Left cardiac atrium (tissue), 4 donors: Measurements from ENCODE around the gene BRCA1. TPM values are rescaled to one million over a fixed set of nuclear protein-coding genes. Genes with fewer than 3 reads are reported as not detected.
"Not testable (repeated sequence)": the region's sequence is repeated elsewhere in the genome, so short reads cannot be mapped to it uniquely, and the experiment has no call there.

Experiments
- ATAC-seq, 2 donors: fragments of 200-7000 bp; cut with Tn5 transposase; one replicate each; pipeline ENCODE4 v1.9.1; 2020; ENCODE audit warnings: mild to moderate bottlenecking in 2 of 2, moderate library complexity in 2 of 2
- DNase-seq: peaks from one replicate; pipeline ENCODE4 v3.0.0-alpha.2; 2020
- intact Hi-C, 2 donors: fragments of 100-400 bp; cut with DNase I; formaldehyde crosslinking; loops; one replicate each; pipeline versions ENCODE4 v1.14.1 to v1.15.1; 2022 to 2023
- long read RNA-seq: library from polyadenylated mRNA; unstranded; transcript quantifications from one replicate; pipeline ENCODE4 v2.0.0, GENCODE V29; 2021
- total RNA-seq, 2 donors: library from RNA; stranded (reverse); fragmentation: NEBNext Ultra II Directional; extraction: Animal tissue kit (Norgen Biotek cat#: 25700); gene quantifications; one replicate each; pipeline ENCODE4 v1.2.1, GENCODE V29; 2021
- donor health status: DM: no; HTN: yes; CAD: no.
- donor health status: DM: no; HTN: yes; CAD: no; lungs with severe emphysema.
- donor health status: DM: yes; HTN: yes; CAD: no.
- donor health status: Dilated cardiomyopathy.

Gene BRCA1
- total RNA-seq: 1 to 10 TPM; 2.9 to 7.9 TPM
- long read RNA-seq, full-length matches to known transcripts: 1 of 3 reads
- long read RNA-seq, partial matches to known transcripts: 1 of 3 reads
- long read RNA-seq, other reads (novel, unspliced or antisense): 1 of 3 reads

DNA sequence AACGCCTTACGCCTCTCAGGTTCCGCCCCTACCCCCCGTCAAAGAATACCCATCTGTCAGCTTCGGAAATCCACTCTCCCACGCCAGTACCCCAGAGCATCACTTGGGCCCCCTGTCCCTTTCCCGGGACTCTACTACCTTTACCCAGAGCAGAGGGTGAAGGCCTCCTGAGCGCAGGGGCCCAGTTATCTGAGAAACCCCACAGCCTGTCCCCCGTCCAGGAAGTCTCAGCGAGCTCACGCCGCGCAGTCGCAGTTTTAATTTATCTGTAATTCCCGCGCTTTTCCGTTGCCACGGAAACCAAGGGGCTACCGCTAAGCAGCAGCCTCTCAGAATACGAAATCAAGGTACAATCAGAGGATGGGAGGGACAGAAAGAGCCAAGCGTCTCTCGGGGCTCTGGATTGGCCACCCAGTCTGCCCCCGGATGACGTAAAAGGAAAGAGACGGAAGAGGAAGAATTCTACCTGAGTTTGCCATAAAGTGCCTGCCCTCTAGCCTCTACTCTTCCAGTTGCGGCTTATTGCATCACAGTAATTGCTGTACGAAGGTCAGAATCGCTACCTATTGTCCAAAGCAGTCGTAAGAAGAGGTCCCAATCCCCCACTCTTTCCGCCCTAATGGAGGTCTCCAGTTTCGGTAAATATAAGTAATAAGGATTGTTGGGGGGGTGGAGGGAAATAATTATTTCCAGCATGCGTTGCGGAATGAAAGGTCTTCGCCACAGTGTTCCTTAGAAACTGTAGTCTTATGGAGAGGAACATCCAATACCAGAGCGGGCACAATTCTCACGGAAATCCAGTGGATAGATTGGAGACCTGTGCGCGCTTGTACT is at the start of gene BRCA1:
BRCA1 (minus strand) TSS at position 232 of the 834 bp plus-strand sequence. CDS start 1,268 bp downstream, outside the sequence.
- intact Hi-C loops: no loop called here
- DNase-seq (peak; percentile 93), ATAC-seq (peak; percentile 100)

DNA sequence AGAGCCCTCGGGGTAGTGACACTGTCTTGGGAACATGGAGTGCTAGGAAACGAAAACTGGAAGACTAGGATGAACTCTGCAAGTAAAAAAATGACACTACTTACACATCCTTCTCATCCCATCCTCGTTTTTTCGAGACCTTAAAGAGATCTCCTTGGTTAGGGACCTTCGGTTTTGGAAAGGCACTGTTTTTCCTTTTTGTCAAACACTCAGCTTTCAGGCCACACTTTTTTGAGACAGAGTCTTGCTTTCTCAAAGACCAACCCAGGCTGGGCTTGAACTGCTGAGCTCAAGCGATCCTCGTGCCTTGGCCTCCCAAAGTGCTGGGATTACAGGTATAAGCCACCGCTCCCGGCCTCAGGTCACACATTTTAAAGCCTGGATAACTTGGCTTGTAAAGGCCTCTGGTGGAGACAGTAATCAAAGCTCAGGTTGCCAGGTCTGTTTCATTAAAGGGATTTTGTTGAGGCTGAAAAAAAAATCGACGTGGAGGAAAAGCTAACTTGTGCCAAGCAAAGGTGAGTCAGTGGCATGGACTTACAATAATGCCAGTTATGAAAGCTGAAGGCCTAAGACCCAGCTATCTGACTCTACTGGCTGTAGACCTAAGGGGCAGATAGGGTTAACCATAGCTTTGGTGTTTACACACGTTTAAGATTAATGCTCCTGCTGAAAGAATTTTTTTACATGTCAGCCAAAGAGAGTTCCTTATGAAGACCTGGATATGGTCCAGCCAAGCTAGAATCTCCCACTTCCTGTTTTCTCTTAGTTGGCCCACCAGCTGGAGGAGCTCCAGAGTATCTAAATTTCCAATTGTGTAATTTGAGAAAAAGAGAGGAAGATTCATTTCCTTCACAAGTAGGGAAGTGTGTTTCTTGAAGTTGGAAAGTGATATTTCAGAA is 46.7 kb upstream of the BRCA1 start:
- peak in 1 of 2 donors; percentile 37 for ATAC-seq
- intact Hi-C loops: loop anchor here in 1 of 2 donors (5.0 kb wide), 2 partner anchors 150 to 165 kb away; partner anchors contain the start of genes IFI35 and VAT1

DNA sequence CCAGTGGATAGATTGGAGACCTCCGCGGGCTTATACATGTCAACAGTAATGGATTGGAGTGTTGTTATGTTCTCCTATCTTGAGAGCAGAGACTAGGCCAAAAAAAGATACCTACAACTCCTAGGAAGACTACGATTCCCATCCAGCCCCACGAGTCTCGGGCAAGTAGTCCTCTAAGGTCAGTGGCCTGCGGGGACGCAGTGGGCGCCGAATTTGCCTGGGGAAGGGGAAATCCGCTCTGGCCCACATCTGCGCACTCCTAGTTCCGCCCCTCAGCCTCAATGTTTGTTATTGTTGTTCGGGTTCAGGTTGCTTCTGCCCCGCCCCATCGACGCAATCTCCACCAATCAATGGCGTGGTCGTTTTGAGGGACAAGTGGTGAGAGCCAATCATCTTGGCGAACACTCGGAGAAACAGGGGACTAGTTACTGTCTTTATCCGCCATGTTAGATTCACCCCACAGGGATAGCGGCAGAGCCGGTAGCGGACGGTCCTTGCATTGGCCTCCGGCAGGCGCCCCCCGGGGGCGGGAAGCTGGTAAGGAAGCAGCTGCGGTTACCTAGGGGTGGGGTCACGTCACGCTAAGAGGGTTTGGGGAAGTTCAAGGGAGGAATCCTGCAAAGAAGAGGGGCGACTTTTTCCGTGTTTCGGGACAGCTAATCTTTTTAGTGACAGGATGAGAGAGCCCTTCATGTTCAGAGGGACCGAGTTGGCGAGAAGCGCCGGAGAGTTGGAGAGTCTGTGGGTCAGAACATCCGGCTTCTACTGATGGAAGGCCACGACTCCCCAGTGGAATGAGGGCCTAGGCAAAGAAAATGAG is 45.8 kb upstream of the BRCA1 start, which contains the start of gene NBR1:
NBR1 (plus strand) TSS at position 449 of the 820 bp plus-strand sequence. CDS start 4,586 bp downstream, outside the sequence.
- intact Hi-C loops: loop anchor here in 1 of 2 donors (5.0 kb wide), 2 partner anchors 149 to 164 kb away; partner anchors contain the start of genes IFI35 and VAT1
- ATAC-seq: peak; percentile 91 to 93
- DNase-seq: peak; percentile 94

More for the DNA sequence above, 46.7 kb upstream of the BRCA1 start:
- DNase-seq: peak; percentile 44

DNA sequence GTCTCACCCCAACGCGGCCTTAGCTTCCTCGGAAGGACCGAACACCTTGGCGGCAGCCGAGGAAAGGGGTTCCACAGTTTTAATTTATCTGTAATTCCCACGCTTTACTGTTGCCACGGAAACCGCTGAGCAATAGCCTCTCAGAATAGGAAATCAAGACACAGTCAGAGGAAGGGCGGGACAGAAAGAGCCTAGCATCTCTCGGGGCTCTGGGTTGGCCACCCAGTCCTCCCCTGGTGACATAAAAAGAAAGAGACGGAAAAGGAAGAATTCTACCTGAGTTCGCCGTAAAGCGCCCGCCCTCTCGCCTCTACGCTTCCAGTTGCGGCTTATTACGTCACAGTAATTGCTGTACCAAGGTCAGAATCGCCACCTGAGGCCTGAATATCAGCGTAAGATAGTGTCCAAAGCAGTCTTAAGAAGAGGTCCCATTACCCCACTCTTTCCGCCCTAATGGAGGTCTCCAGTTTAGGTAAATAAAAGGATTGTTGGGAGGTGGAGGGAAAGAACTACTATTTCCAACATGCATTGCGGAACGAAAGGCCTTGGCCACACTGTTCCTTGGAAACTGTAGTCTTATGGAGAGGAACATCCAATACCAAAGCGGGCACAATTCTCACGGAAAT is 45.1 kb upstream of the BRCA1 start:
- DNase-seq (peak; percentile 91), ATAC-seq (peak; percentile 91 to 92)
- intact Hi-C loops: loop anchor here in 1 of 2 donors (5.0 kb wide), 2 partner anchors 148 to 163 kb away; partner anchors contain the start of genes IFI35 and VAT1

DNA sequence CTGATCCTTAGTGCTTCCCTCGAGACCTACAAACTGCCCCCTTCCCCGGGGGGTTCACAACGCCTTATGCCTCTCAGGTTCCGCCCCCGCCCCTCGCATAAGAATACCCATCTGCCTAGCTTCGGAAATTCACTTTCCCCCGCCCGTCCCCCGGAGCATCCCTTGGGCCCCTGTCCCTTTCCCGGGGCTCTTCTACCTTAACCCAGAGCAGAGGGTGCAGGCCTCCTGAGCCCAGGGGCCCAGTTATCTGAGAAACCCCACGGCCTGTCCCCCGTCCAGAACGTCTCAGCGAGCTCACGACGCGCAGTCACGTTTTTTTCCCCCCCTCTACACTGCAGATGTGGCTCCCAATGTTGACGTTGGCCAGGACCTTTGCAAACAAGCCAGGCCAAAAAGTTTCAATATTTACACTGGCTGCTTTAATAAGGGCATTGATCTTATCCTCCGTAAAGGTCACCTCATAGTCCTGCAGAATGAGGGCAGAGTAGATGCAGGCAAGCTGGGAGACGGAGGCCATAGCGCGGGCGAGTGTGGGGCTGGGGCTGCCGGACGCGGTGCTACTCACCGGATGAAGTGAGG is 44.5 kb upstream of the BRCA1 start:
- ATAC-seq (peak; percentile 10 to 25), DNase-seq (peak; percentile 32)
- intact Hi-C loops: loop anchor here in 1 of 2 donors (5.0 kb wide), 2 partner anchors 147 to 162 kb away; partner anchors contain the start of genes IFI35 and VAT1

DNA sequence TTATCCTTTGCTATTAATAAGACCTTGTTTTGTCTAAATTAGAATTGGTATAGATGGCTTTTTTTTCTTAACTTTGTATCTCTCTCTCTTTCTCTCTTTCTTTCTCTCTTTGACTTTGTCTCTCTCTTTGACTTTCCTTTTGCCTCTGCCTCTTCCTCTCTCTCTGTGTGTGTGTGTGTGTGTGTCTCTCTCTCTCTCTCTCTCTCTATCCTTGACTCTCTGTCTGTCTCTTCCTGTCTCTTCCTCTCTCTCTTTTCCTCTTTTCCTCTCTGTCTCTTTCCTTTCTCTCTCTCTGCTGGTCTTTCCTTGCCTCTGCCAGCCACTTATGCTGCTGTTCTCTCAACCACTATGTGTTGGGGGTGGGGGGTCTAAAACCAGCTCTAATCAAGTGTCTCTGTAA is 40.8 kb upstream of the BRCA1 start:
- ATAC-seq, DNase-seq, intact Hi-C loops: not testable (repeated sequence)

DNA sequence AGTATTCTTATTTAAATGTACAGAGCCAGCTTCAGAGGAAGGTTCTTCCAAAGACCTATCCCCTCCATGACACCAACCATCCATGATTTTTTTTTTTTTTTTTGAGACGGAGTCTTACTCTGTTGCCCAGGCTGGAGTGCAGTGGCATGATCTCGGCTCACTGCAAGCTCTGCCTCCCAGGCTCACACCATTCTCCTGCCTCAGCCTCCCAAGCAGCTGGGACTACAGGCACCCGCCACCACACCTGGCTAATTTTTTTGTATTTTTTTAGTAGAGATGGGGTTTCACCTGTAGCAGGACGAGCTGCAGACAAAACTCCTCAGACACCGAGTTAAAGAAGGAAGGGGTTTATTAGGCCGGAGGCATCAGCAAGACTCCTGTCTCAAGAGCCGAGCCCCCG is 34.8 kb upstream of the BRCA1 start:
- DNase-seq, intact Hi-C loops, ATAC-seq: not testable (repeated sequence)

DNA sequence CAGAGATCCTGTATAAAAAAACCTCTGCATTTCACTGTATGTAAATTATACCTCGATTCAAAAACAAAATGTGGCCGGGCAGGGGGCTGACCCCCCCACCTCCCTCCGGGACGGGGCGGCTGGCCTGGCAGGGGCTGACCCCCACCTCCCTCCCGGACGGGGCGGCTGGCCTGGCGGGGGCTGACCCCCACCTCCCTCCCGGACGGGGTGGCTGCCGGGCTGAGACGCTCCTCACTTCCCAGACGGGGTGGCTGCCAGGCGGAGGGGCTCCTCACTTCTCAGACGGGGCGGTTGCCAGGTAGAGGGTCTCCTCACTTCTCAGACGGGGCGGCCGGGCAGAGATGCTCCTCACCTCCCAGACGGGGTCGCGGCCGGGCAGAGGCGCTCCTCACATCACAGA is 34.1 kb upstream of the BRCA1 start:
- ATAC-seq, DNase-seq, intact Hi-C loops: not testable (repeated sequence)

DNA sequence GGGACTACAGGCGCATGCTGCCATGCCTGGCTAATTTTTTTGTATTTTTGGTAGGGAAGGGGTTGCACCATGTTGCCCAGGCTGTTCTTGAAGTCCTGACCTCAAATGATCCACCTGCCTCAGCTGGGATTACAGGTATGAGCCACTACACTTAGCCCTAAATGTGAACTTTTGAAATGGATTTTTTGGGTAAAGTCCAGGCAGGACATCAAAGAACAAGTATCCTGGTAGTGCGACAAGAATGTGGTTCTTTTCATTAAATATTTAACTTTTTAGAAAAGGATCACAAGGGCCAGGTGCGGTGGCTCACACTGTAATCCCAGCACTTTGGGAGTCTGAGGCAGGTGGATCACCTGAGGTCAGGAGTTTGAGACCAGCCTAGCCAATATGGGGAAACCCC is 30.5 kb upstream of the BRCA1 start:
- no peak for DNase-seq
- intact Hi-C loops: no loop called here
- ATAC-seq: no peak

DNA sequence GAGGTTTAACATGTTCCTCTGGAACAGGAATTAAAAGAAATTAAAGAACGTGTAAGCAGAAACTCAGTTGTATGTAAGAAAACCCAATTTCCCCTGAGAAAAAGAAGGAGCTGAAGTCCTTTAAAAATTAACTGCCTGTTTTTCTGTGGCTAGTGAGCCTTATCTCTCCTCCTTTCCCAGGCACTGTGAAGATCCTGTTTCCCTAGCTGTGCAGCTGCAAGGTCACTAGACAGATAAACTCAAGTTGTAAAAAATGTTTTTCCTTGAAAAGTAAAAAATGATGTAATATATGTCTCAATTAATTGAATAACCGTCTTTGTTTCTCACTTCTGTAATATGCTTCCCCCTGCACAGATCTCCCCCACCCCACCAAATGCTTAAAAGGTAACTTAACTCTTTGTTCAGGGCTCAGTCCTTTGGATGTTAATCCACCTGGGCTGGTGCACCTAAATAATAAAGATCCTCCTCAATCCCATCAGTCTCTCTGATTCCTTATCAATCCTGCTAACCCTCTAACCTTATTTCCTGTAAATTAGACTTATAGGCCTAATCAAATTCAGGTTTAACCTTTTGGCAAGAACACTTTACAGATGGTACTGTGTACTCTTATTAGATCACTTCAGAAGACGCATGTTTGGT is 28.2 kb upstream of the BRCA1 start:
- intact Hi-C loops, DNase-seq, ATAC-seq: not testable (repeated sequence)

DNA sequence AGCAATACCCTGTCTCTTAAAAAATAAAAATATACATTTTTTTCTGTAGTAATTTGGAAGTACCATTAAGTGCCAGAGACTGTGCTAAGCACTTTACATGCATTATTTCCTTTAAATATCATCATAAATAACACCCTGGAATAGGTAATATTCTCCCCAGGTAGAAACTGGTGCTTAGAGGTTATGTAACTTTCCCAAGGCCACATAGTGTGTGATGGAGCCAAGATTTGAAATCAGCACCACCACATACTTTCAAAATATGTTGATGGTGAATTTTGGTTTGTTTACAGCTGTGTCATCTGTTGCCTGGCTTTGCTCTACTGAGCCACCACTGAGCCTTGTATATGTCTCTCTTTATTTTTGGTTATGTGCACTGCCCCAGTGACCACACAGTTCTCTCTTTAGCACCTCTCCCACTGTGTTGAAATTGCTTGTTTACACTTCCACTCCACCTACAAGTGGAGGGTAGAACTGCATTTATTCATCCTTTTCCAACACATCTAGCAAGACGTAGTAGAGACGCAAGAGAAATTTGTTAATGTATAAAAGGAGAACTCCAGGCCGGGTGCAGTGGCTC is 26.8 kb upstream of the BRCA1 start:
- ATAC-seq (no peak), DNase-seq (no peak)
- intact Hi-C loops: no loop called here

DNA sequence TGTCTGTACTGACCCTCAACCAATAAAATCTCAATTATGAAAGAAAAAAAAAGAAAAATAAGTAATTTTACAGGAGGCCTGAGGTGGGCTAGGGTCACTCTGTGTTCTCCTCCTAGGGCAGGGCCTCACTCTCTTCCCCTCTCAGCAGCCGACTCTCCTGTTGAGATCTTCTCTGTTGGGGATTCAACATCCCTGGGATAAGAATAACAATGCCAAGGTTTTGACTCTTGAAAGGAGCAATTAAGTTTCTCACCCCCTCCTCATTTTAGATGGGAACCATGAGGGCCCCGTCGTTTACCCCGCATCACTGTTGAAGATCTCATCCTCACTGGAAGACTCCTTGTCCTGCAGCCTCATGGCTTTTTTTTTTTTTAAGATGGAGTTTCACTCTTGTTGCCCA is 21.5 kb upstream of the BRCA1 start:
- no peak for ATAC-seq
- intact Hi-C loops: no loop called here
- DNase-seq: no peak

DNA sequence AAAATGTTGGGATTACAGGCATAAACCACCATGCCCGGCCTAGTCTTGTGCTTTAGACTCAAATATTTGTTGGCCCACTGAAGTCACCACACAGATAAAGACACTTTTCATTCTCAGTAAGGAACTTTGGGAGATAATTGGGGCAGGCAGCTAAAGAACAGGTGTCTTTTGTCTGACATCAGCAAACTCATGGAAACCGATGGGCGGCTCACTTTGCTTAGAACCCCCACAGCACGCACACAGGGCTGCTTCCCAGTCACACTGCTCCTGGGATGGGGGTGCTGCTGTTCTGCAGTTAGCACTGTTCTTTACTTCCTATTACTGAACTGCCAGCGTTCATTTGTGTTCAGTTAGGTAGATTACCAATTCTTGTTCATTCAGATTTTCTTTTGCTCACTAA is 18.0 kb upstream of the BRCA1 start:
- DNase-seq: no peak
- intact Hi-C loops: no loop called here
- ATAC-seq: no peak

DNA sequence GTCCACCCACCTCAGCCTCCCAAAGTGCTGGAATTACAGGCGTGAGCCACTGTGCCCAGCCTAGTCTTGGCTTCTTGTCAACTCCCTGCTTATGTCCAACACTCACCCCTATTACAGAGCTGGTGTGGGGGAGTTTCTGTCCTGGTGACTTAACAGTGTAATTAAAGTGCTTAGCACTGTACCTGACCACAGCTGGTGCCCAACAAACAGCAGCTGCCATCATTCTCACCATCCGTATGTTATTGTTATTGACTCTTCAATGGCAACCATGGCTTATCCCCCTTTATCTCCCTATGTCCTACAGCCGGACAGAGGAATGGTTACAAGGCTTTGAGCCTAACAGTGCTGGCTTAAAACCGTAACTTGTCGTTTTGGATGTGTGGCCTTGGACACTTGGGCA is 17.0 kb upstream of the BRCA1 start:
- no peak for ATAC-seq
- intact Hi-C loops: no loop called here
- no peak for DNase-seq

DNA sequence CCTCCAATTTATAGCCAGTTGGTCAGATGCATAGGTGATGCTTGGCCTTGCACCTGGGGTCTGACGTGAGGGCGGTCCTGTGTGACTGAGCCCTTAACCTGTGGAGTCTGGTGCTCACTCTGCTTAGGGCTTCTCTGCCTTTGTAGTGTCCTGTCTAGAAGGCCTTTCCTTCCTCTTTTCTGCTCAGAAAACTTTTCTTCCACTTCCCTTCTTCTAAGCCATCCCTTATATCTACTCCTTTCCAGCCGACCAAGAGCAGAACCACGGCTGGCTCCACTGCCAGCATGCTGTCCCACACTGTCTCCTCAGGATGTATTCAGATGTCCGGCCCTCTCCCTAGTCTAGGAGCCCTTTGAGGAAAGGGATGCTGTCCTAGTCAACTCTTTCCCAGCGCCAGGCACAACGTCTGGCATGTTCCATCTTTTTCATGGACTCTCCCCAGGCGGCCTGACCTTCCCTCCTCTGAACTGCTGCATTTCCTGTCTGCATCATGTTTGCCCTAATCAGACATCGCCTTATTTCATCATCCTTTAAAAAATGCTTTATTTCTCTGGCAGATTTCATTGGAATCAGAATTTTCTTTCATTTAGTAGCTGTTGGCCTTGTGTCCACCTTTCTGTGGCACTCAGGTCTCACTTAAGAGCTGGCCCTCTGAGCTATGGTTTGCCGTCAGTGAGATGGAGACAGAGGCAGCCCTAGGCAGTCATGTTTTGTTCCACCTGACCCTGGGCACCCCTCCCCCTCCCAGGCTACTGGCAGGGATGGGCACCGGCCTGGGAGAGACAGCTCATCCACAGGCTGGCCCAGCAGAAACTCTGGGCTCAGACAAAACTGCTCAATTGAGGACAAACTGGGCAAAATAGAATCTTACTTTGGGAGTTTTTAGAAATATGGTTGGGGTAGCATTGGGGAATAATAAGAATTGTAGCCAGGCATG is 15.5 kb upstream of the BRCA1 start:
- no peak for ATAC-seq

More for the DNA sequence above, 15.5 kb upstream of the BRCA1 start:
- no peak for DNase-seq
- intact Hi-C loops: no loop called here
